Measurements from ENCODE around the gene TFG. TPM values are rescaled to one million over a fixed set of nuclear protein-coding genes. Genes with fewer than 3 reads are reported as not detected.
"Not testable (repeated sequence)": the region's sequence is repeated elsewhere in the genome, so short reads cannot be mapped to it uniquely, and the experiment has no call there.

TFG gene
- 100 to 1,000 TPM; 116 to 123 TPM for total RNA-seq

DNA sequence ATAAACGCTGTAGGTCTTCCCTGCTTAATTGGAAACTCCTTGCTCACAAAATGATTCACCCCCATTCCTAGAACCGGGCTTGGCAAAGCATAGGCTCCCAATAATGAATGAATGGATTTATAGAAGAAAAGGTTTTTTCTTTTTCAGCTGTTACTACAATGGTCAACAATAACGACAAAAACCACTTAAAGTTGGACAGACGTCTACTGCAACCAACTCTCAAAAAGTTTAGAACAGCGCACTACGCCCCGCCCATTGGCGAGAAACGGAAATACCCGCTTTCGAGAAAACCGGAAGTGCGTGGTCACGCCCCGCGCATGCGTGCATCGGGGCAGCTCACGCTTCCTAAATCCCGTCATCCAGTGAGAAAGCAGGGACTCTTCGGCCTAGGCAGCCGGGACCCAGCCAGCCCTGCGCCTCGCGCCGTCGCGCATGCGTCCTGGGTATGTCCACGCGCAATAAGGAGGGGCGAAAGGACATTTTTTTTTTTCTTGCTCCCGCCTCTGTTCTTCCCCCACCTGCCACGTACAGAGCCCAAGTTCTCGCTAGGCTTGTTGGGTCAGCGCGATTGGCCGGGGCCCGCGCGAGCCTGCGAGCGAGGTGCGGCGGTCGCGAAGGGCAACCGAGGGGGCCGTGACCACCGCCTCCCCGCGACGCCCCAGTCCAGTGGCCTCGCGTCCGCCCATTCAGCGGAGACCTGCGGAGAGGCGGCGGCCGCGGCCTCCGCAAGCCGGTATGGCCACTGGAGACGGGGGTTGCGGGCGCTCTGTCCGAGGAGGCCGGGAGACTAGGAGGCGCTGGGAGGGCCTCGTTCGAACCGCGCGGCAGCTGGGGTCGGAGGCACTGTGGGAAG, at the start of gene TFG:
Gene TFG (plus strand): TSS at position 506 of the 853 bp plus-strand sequence. CDS start 4,192 bp downstream, outside the sequence.
- Histone ChIP-seq H3K9ac (ENCODE audit: low read depth in 2 of 2, low read length in 2 of 2) (peak within 1 kb of the TSS; percentile 73 to 85), H3K27ac (peak within 1 kb of the TSS; percentile 90), H3K27me3 (no peaks in the 10 kb centered on the region), H3K36me3 (no peaks in the 10 kb centered on the region), H3K9me3 (no peaks in the 10 kb centered on the region), H3K4me1 (no peaks in the 10 kb centered on the region), H3K4me3 (peak within 1 kb of the TSS; percentile 67)
- intact Hi-C loops (cut with DNase I): no loop called here
- TF ChIP-seq, protein P1, sequence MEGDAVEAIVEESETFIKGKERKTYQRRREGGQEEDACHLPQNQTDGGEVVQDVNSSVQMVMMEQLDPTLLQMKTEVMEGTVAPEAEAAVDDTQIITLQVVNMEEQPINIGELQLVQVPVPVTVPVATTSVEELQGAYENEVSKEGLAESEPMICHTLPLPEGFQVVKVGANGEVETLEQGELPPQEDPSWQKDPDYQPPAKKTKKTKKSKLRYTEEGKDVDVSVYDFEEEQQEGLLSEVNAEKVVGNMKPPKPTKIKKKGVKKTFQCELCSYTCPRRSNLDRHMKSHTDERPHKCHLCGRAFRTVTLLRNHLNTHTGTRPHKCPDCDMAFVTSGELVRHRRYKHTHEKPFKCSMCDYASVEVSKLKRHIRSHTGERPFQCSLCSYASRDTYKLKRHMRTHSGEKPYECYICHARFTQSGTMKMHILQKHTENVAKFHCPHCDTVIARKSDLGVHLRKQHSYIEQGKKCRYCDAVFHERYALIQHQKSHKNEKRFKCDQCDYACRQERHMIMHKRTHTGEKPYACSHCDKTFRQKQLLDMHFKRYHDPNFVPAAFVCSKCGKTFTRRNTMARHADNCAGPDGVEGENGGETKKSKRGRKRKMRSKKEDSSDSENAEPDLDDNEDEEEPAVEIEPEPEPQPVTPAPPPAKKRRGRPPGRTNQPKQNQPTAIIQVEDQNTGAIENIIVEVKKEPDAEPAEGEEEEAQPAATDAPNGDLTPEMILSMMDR (IDR thresholded peaks at IDR 0.05): no peak
- peak; percentile 99 for DNase-seq

DNA sequence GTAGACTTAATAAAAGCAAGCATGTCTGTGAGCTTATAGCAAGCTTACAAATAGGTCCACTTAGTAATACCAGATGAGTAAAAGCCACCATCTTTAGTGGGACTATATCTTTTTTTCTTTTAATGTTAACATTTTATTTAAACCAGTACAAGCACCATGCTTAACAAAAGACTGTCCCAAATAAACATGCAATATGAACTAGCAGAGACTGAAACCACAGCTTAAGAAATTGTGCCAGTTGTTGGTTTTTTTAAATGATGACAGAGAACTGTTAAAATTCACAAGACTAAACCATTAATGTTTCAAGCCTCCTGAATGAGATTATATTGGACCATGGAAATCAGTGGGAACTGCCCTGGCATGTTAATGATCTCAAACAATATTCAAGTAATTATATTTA, 48.0 kb upstream of the TFG start:
- H3K27me3 ChIP-seq; H3K9ac ChIP-seq (ENCODE audit: low read depth in 2 of 2, low read length in 2 of 2); H3K9me3 ChIP-seq; H3K4me1 ChIP-seq; intact Hi-C loops (cut with DNase I); DNase-seq; H3K27ac ChIP-seq; H3K36me3 ChIP-seq; H3K4me3 ChIP-seq: not testable (repeated sequence)

DNA sequence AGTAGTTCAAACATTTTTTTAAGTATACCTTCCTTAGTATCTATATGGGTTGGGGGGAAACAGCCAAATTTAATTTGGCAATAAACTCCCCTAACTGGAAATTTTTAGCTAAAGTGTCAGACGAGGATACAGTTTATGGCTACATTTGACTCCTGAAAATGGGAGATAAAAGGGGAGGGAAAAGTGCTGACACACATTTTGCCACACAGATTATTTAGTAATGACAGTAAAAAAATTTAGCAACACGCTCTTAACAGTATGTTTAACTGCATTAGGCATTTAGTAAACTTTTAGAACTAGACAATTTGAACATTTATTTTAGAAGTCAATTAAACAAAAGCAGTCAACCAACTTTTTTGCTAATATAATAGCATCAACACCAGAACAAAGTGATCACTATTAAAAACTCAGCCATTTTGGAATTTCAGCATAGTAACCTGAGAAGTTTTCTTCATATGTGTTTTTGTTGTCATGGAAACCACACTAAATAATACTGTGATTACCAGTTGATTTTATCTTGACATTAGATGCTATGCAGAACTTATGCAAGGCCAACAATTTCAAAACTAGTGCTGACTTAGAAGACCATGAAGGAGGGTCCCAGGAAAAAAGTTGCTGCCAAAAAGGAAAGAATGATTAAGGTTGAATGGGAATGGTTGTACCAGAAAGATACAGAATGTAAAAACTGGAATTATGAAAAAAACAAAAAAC, 47.0 kb upstream of the TFG start:
- Histone ChIP-seq H3K9ac (ENCODE audit: low read depth in 2 of 2, low read length in 2 of 2) (no peak overlapping the region), H3K27ac (no peak overlapping the region), H3K9me3 (no peaks in the 10 kb centered on the region), H3K36me3 (no peaks in the 10 kb centered on the region), H3K4me3 (no peak overlapping the region), H3K27me3 (no peaks in the 10 kb centered on the region), H3K4me1 (no peaks in the 10 kb centered on the region)
- no peak for DNase-seq
- TF ChIP-seq, protein P1 (IDR thresholded peaks at IDR 0.05): no peak
- intact Hi-C loops (cut with DNase I): no loop called here

DNA sequence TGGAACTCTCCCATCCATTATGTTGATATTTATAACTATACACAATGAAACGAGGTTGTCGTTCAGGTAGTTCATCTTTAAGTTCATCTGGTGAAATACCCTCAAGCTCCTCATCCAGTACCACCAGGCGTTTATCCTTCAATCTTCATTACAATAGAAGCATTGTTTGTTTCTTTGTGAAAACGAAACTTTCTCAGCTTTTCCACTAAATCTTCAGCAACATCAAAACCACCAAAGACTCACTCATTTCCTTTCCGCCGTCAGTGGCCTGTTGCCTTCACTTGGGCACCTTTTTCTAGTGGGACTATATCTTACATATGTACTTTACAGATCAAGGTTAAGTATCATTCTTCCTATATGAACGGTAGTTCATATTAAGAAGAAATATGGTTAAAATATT, 44.1 kb upstream of the TFG start:
- H3K27ac ChIP-seq: no peak overlapping the region
- H3K36me3 ChIP-seq: no peaks in the 10 kb centered on the region
- no peaks in the 10 kb centered on the region for H3K4me1 ChIP-seq
- no peaks in the 10 kb centered on the region for H3K9me3 ChIP-seq
- H3K9ac ChIP-seq (ENCODE audit: low read depth in 2 of 2, low read length in 2 of 2): no peak overlapping the region
- no peak overlapping the region for H3K4me3 ChIP-seq
- intact Hi-C loops (cut with DNase I): no loop called here
- H3K27me3 ChIP-seq: no peaks in the 10 kb centered on the region
- no peak for DNase-seq
- TF ChIP-seq, protein P1 (IDR thresholded peaks at IDR 0.05): no peak

DNA sequence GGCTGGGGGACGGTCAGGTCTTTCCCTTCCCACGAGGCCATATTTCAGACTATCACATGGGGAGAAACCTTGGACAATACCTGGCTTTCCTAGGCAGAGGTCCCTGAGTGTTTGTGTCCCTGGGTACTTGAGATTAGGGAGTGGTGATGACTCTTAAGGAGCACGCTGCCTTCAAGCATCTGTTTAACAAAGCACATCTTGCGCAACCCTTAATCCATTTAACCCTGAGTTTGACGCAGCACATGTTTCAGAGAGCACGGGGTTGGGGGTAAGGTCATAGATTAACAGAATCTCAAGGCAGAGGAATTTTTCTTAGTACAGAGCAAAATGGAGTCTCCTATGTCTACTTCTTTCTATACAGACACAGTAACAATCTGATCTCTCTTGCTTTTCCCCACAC, 42.6 kb upstream of the TFG start:
- intact Hi-C loops (cut with DNase I); H3K36me3 ChIP-seq; H3K4me1 ChIP-seq; DNase-seq; H3K27ac ChIP-seq; H3K4me3 ChIP-seq; H3K9me3 ChIP-seq; H3K9ac ChIP-seq (ENCODE audit: low read depth in 2 of 2, low read length in 2 of 2); H3K27me3 ChIP-seq: not testable (repeated sequence)

DNA sequence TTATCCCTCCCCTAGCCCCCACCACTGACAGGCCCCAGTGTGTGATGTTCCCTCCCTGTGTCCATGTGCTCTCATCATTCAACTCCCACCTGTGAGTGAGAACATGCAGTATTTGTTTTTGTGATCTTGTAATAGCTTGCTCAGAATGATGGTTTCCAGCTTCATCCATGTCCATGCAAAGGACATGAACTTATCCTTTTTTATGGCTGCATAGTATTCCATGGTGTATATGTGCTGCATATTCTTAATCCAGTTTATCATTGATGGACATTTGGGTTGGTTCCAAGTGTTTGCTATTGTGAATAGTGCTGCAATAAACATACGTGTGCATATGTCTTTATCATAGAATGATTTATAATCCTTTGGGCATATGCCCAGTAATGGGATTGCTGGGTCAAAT, 42.0 kb upstream of the TFG start:
- H3K4me1 ChIP-seq; H3K9me3 ChIP-seq; DNase-seq; H3K27ac ChIP-seq; H3K27me3 ChIP-seq; H3K36me3 ChIP-seq; intact Hi-C loops (cut with DNase I); H3K9ac ChIP-seq (ENCODE audit: low read depth in 2 of 2, low read length in 2 of 2); H3K4me3 ChIP-seq: not testable (repeated sequence)

DNA sequence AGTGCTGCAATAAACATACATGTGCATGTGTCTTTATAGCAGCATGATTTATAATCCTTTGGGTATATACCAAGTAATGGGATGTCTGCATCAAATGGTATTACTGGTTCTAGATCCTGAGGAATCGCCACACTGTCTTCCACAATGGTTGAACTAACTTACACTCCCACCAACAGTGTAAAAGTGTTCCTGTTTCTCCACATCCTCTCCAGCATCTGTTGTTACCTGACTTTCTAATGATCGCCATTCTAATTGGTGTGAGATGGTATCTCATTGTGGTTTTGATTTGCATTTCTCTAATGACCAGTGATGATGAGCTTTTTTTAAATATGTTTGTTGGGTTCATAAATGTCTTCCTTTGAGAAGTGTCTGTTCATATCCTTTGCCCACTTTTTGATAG, 38.3 kb upstream of the TFG start:
- H3K27me3 ChIP-seq; H3K36me3 ChIP-seq; intact Hi-C loops (cut with DNase I); H3K9ac ChIP-seq (ENCODE audit: low read depth in 2 of 2, low read length in 2 of 2); H3K4me1 ChIP-seq; DNase-seq; H3K4me3 ChIP-seq; H3K27ac ChIP-seq; H3K9me3 ChIP-seq: not testable (repeated sequence)

Data from colonic mucosa (tissue), 4 donors.